Measurements from ENCODE around the gene NPAS3.

The NPAS3 gene

DNA sequence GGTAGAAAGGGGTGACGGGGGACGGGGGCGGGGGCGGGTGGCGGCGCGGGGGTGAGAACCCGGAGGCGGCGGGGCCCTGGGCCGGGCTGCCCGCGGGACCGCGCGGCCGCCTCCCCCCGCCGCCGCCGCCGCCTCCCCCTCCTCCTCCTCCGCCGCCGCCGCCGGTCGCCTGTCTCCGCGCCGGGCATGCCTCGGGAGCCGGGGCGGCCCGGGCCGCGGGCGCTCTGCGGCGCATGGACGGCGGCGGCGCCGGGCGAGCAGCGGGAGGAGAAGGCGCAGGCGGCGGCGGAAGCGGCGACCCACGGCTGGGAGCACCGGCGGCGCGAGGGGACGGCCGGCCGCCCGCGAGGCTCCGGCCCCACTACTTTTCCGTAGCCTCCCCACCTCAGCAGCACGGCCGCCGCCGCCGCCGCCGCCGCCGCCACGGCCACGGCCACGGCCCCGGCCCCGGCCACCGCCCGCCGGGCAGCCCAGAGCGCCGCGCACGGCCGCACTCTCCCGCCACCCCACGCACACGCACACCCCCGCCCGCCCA, at the start of gene NPAS3:
Gene NPAS3 (plus strand): TSS at position 161 of the 535 bp plus-strand sequence.
- no peak for DNase-seq

DNA sequence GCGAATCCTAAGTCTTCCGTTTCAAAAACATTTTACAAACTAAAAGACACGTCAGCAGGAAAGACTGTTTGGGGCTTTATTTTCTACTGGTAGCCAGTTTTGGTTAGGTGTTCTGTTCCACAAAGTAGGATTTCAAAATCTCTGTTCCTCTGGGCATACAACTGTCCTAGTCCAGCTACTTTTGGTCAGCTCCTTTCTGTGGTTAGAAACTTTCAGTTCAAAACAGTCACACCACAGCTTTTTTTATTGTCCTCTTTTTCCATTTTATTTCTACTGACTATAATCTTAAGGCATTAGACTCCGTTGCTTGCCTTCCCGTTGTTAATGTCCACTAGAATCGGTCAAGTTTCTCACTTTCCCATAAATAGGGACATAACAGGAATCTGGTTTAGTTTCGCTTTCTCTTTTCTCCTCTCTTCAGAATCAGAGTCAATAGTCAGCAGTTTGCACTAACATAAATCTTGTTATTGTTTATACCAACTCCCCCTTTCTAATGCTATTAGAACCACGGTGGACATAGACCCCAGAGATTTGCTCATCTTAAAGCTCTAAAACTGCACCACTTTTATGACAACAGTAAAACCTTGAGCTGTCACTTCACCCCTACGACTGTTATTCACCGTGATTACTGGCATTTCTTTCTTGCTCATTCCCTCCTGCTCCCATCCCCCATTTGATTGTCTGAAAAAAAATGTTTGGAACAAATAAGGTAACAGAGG, 41.5 kb upstream of the NPAS3 start:
- no peak for DNase-seq

GRCh38 chr14:32897698-32898064, 41.0 kb upstream of the NPAS3 start:
- DNase-seq: no peak

GRCh38 chr14:32898876-32899275, 39.8 kb upstream of the NPAS3 start:
- no peak for DNase-seq

DNA sequence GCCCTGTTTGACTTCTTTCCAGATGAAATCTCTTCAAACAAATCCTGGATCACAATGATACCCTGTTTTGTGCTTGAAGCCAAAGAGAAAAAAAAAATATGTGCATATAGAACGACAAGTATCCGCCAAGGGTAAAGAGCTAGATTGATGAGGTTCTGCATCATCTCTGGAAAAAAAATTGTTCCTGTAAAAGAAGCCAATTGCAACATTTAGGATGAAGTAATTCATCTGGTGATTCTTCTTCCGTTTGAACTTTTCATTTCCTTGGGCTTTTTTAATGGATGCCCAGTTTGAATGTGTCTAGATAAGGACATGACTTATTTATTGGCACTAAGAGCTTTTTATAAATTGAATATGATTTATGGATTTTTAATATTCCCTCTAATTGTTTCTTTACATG, 38.1 kb upstream of the NPAS3 start:
- no peak for DNase-seq

- no peak for DNase-seq
These were observed 33.7 kb upstream of the NPAS3 start for GRCh38 chr14:32905013-32905412.

- no peak for DNase-seq
These were observed 32.0 kb upstream of the NPAS3 start for GRCh38 chr14:32906672-32907071.

GRCh38 chr14:32908196-32909084, 30.2 kb upstream of the NPAS3 start:
- DNase-seq: no peak

- no peak for DNase-seq
These were observed 25.0 kb upstream of the NPAS3 start for GRCh38 chr14:32913725-32914124.

DNA sequence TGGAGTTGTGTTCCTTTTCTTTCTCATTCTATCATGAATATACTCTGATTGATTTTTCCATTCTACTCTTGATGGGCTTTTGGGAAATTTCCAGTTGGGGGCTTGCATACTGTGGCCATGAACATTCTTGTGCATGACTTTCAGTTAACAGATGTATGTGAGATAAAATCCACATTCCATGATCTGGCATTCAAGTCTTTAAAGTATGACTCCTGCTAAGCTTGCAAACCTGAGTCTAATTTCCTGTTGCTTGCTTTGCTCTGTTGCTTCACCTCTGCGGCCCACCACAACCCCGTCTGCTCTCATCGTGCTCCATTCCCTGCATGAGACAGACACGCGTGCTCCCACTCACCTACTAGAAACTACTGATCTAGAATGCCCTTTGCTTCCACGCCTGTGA, 24.3 kb upstream of the NPAS3 start:
- DNase-seq: no peak

- no peak for DNase-seq
These were observed 17.9 kb upstream of the NPAS3 start for GRCh38 chr14:32920696-32921276.

- no peak for DNase-seq
These were observed 13.2 kb upstream of the NPAS3 start for GRCh38 chr14:32925439-32925838.

GRCh38 chr14:32932302-32932913, 6.3 kb upstream of the NPAS3 start:
- no peak for DNase-seq

- no peak for DNase-seq
These were observed 5.6 kb upstream of the NPAS3 start for GRCh38 chr14:32932914-32933628.

DNA sequence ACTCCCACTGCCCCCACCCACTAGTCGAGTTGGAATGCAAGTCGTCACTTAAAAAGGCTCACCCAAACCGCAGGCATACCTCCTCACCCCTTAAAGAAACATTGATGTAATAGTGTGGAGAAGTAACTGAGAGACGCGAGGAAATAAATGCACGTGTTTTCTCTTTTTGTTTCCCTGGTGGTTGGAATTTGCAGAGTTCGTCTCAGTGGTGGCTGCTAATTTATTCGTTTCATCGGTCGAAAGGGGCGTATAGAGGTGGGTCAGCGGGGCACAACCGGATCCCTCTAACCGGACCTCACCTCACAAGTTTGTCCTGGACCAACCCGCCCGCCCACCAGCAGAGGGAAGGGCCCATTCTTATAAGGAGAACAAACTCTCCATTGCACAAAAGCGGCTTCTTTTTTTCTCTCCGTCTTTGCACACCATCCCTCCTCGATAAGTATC, 5.0 kb upstream of the NPAS3 start:
- no peak for DNase-seq

GRCh38 chr14:32934073-32934880, 4.4 kb upstream of the NPAS3 start:
- DNase-seq: no peak

DNA sequence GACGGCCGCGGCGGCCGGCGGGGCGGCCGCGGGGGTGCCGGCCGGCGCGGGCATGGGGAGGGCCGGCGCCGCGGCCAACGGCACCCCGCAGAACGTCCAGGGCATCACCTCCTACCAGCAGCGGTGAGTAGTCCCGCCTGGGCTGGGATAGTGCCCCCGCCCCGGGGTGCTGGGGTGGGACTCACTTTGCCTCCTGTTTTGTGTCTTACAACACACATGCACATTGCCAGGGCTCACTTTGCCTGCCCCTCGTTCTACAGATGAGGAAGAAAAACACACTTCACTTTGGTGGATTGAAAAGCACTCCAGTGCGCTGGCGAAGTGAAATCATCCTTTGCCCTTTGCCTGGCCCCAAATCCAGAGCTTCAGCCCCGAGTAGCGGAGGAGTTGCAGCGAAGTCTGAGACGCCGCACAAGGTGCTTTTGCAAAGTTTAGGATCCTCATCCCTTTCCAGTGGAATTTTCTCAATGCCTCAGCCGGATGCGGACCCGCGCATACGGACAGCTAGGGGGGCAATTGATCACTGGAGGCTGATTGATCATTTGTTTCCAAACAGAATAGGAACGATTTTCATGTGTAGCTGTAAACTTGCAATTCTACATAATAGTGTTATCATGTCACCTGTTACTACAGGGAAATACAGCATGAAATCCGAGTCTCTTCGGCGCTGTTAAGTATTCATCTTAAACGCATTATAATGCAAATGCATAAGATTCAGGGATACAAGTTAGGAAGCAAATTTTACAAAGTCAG, 3.6 kb upstream of the NPAS3 start:
- no peak for DNase-seq

DNA sequence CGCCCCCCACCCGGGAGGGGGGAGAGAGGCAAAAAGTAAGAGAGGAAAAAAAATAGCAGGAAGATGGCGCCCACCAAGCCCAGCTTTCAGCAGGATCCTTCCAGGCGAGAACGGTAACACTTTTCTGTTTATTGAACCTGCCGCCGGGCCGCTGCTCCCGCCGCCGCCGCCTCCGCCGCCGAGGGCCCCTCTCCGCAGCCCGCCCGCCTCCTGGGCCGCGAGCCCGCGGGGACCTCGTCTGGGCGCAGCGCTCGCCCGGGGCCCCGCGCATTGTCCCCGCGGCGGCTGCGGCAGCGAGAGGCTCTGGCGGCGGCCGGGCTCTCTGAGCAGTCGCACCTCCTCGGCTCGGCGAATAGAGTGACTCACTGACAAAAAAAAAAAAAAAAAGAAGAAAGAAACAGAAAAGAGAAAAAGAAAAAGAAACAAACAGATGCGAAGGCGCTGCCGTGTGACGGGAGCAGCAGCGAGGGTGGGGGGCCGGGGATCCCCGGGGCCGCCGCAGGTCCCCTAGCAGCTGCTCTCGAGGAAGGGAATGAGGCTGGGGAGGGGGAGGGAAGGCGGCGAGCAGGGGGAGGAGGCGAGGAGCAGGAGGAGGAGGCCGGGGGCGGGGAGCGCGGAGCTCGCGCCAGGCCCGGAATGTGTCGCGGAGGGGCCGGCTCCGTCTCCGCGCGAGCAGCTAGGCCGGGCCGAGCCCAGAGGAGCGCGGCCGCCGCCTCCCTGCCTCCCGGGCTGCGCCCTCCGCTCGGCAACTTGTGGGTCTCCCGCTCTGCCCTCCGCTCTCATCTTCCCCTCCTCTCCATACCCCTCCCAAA, 781 bp downstream of the NPAS3 start:
- DNase-seq: peak; percentile 5

- DNase-seq: no peak
These were observed 1.5 kb downstream of the NPAS3 start for GRCh38 chr14:32940066-32940651.
